Upper lobe of right lung (tissue), 1 donor: ENCODE results near the gene B3GALT5. TPM values are rescaled to one million over a fixed set of nuclear protein-coding genes. Genes with fewer than 3 reads are reported as not detected.

ENCODE experiments used
- ATAC-seq: fragments of 200-7000 bp; cut with Tn5 transposase; one replicate; pipeline ENCODE4 v1.9.1; 2020; ENCODE audit warnings: mild to moderate bottlenecking, moderate library complexity
- DNase-seq: peaks from one replicate; pipeline ENCODE4 v3.0.0-alpha.2; 2020
- H3K27ac ChIP-seq: fragments of 200-600 bp; one replicate; pipeline ENCODE4 v1.8.0; 2022
- H3K27me3 ChIP-seq: fragments of 200-600 bp; one replicate; pipeline ENCODE4 v1.8.0; 2022; ENCODE audit warnings: mild to moderate bottlenecking
- H3K36me3 ChIP-seq: fragments of 200-600 bp; one replicate; pipeline ENCODE4 v1.8.0; 2022
- H3K4me1 ChIP-seq: fragments of 200-600 bp; one replicate; pipeline ENCODE4 v1.8.0; 2022
- H3K4me3 ChIP-seq: fragments of 200-600 bp; one replicate; pipeline ENCODE4 v1.8.0; 2022; ENCODE audit warnings: mild to moderate bottlenecking
- H3K9me3 ChIP-seq: fragments of 200-600 bp; one replicate; pipeline ENCODE4 v1.8.0; 2022
- CTCF ChIP-seq: fragments of 200-600 bp; IDR thresholded peaks from one replicate; pipeline ENCODE4 v1.8.0; 2022; ENCODE audit warnings: antibody characterized with exemption
- intact Hi-C: fragments of 100-400 bp; cut with DNase I; formaldehyde crosslinking; loops from one replicate; pipeline ENCODE4 v1.11.0; 2022
- total RNA-seq: library from RNA; stranded (reverse); fragmentation: NEBNext Ultra II Directional; extraction: Animal tissue kit (Norgen Biotek cat#: 25700); gene quantifications from one replicate; pipeline ENCODE4 v1.2.1, GENCODE V29; 2021
- donor health status: DM: no; HTN: yes; CAD: no; lungs with severe emphysema.

B3GALT5 gene
- total RNA-seq, 1 donor from 2014 or later = not detected

GRCh38 chr21:39720126-39720778, 107.5 kb downstream of the B3GALT5 start:
- Histone ChIP-seq H3K9me3 (no peaks in the 10 kb centered on the region), H3K4me1 (no peaks in the 10 kb centered on the region), H3K36me3 (no peaks in the 10 kb centered on the region), H3K4me3 (no peak overlapping the region), H3K27me3 (no peaks in the 10 kb centered on the region), H3K27ac (no peak overlapping the region)
- TF ChIP-seq CTCF = no peak
- no peak for ATAC-seq
- no peak for DNase-seq
- intact Hi-C loops = no loop called here

- TF ChIP-seq CTCF = no peak
- Histone ChIP-seq H3K4me3 (no peak overlapping the region), H3K27me3 (no peaks in the 10 kb centered on the region), H3K4me1 (no peaks in the 10 kb centered on the region), H3K9me3 (no peaks in the 10 kb centered on the region), H3K27ac (no peak overlapping the region), H3K36me3 (no peaks in the 10 kb centered on the region)
- no peak for ATAC-seq
- DNase-seq = no peak
- intact Hi-C loops = no loop called here
These were observed 109.1 kb downstream of the B3GALT5 start for GRCh38 chr21:39721885-39722284.

Other genes starting within 250 kb of the B3GALT5 start
- 1.8 TPM for gene LCA5L, start 167.2 kb upstream of the B3GALT5 start, total RNA-seq
- gene SH3BGR, start 161.0 kb upstream of the B3GALT5 start, total RNA-seq = 3.1 TPM
- not detected for gene IGSF5, start 132.2 kb downstream of the B3GALT5 start, total RNA-seq